ENCODE results near the gene RIC8A.

DNA sequence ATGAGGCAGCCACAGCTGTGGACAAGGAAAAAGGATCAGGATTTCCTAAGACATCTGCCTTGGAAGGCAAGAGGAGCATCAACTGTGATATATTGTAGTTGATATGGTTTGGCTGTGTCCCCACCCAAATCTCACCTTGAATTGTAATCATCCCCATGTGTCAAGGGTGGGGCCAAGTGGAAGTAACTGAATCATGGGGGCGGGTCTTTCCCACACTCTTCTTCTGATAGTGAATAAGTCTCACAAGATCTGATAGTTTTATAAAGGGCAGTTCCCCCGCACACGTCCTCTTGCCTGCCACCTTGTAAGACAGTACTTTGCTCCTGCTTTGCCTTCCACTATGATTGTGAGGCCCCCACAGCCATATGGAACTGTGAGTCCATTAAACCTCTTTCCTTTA lies 10.2 kb downstream of the RIC8A start:
- TF ChIP-seq CTCF (conservative IDR thresholded peaks at IDR 0.05) (no peak), ZFX (IDR thresholded peaks at IDR 0.05) (no peak)

Measured in C4-2B (cell line).